ENCODE results near the gene ABITRAM.
"Not testable (repeated sequence)": the region's sequence is repeated elsewhere in the genome, so short reads cannot be mapped to it uniquely, and the experiment has no call there.

ABITRAM gene, protein sequence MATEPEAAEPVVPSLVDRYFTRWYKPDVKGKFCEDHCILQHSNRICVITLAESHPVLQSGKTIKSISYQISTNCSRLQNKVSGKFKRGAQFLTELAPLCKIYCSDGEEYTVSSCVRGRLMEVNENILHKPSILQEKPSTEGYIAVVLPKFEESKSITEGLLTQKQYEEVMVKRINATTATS

DNA sequence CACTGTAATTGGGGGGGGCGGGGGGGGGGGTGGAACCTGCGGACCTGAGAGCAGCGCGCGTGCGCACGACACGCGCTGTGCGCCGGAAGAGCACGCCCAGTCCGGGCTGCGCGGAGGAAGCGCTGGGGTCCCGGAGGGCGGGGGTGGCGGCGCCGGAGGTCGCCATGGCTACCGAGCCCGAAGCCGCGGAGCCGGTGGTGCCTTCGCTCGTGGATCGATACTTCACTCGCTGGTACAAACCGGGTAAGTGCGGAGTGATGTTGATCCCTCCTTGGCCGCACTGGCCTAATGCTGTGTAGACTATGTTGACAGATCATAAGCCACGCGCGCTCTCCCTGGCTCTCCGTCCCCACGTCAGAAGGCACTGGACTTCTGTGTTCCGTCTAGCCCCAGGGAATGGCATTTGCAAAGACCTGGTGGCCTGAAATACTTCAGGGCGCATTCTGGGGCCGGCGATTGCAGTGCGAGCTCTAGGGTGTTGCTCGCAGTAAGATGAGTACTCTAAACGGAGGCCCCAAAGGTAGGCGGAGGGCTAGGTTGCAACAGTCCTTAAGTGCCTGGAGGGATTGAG is at the start of gene ABITRAM:
Gene ABITRAM (plus strand): TSS at position 78 of the 571 bp plus-strand sequence. CDS start 87 bp downstream, at position 165.
- no peak for DNase-seq

GRCh38 chr9:108884701-108885100 is 49.5 kb upstream of the ABITRAM start:
- no peak for DNase-seq

GRCh38 chr9:108885643-108886348 is 48.4 kb upstream of the ABITRAM start:
- no peak for DNase-seq

- not testable (repeated sequence) for DNase-seq
These were observed 47.5 kb upstream of the ABITRAM start for GRCh38 chr9:108886594-108887271.

GRCh38 chr9:108889649-108890067 is 44.5 kb upstream of the ABITRAM start:
- DNase-seq: no peak

- no peak for DNase-seq
These were observed 39.8 kb upstream of the ABITRAM start for GRCh38 chr9:108894225-108894997.

DNA sequence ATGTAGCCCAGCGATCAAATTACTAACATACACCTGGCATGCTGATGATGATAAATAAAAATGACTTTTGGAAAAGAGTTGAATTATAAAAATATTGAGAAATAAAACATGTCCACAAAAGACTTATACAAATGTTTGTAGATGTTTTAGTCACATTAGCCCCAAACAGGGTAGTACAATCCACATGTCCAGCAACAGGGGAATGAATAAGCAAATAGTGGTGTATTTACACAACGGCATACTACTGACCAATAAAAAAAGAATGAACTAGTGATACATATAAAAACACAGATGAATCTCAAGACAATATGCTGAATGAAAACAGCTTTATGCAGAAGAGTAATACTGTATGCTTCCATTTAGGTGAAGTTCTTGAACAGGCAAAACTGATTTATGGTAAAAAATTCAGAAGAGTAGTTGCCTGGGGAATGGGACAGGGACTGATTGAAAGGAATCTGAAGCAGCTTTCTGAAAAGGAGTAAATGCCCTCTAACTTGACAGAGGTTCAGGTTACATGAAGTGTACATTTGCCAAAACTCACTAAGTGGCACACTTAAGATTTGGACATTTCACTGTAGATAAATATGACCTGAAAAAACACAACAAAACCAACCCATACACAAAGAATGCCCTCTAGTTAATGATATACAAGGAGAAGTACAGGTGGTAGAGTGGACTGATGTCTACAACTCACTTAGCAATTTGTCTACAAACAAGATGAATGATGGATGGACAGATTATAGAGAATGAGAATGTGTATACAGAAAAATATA is 36.7 kb upstream of the ABITRAM start:
- no peak for DNase-seq

GRCh38 chr9:108899023-108899695 is 35.0 kb upstream of the ABITRAM start:
- DNase-seq: not testable (repeated sequence)

- DNase-seq: no peak
These were observed 34.0 kb upstream of the ABITRAM start for GRCh38 chr9:108900176-108900575.

DNA sequence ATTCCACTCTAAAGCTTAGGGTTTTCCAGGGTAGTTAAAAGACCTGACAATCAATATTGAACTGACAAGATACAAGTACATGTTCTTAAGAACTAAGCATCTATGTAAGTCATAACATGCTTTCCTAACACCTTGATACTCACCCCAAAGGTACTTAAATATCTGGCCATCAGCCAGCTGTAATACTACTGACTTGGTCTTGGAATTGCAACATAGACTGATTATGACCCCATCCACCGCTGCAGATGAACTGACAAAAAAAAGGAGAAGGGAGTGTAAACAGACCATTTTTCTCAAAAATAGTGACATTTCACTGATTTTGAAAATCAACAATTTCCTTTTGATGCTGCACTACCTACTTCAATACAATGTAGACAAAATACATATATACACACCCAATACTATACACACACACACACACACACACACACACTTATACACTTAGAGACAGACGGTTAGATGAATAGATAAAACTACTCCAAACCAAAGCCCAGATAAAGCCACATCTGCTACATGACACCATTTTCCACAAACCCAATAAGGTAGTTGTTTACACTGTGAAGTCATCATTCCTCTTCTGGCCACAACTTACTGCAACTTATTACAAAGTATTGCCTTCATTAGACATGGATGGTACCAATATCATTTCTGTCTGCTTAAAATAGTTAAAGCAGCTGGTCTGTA is 30.6 kb upstream of the ABITRAM start:
- no peak for DNase-seq

GRCh38 chr9:108904161-108904560 is 30.0 kb upstream of the ABITRAM start:
- no peak for DNase-seq

DNA sequence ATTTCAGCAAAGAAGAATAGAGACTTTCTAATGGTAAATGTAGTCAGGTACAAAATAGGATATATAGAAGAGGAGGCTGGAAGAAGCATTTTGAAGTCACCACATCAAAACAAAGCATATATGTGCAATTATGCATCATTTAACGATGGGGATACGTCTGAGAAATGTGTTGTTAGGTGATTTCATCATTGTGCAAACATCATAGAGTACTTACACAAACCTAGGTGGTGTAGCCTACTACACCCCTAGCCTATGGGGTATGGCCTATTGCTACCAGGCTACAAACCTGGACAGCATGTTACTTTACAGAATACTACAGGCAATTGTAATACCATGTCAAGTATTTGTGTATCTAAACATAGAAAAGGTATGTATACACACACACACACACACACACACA is 28.7 kb upstream of the ABITRAM start:
- no peak for DNase-seq

DNA sequence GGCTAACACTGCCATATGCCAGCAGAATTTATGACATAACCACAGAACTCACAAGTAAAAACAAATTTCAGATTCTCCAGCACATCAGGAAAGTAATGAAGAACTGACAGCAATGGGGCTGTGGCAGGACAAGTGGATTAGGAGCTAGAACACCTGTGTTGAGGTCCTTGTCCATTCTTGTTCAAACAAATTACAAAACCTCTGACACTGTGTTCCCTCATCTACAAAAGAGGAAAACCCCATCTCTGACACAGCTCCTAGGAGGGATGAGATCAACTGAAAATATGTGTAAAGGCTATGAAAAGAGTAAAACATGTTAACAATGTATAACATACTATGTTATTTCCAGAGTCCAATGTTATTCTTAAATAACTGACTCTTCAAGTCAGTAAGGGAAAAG is 23.8 kb upstream of the ABITRAM start:
- DNase-seq: no peak

DNA sequence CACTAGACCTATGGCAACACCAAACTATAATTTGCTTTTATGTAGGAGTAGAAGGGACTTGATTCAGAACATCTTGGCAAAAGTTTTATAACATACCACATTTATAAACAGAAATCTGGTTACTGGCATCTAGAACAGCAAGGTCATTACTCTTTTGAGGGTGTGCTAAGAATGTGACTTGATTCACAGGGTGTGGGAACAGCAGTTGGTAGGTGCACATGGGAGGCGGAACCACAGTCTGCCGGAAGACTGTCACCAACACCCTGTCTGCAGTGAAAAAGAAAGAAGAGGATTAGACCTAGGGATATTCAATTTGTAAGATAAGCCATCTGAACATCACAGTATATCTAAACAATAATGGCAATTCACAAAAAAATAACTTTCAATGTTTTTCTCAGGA is 23.3 kb upstream of the ABITRAM start:
- DNase-seq: no peak

DNA sequence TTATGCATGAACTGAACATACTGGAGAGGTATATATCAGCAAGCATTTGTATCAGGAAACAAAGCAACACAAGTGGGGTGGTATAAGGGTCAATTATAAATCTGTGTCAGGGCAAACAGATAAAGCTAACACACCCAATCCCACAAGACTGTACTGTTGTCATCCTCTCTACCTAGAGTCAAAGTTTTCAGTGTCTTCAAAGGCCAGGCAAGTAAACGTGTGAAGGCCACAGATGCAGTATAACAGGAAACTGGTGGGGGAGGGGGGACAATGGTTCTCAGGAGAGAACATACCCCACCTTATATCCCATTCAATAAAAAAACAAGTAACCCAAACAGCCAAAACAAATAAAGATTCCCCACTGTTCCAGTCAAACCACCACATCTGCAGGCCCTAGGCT is 22.4 kb upstream of the ABITRAM start:
- DNase-seq: no peak

GRCh38 chr9:108913391-108913790 is 20.8 kb upstream of the ABITRAM start:
- DNase-seq: no peak

GRCh38 chr9:108919517-108919916 is 14.7 kb upstream of the ABITRAM start:
- DNase-seq: no peak

DNA sequence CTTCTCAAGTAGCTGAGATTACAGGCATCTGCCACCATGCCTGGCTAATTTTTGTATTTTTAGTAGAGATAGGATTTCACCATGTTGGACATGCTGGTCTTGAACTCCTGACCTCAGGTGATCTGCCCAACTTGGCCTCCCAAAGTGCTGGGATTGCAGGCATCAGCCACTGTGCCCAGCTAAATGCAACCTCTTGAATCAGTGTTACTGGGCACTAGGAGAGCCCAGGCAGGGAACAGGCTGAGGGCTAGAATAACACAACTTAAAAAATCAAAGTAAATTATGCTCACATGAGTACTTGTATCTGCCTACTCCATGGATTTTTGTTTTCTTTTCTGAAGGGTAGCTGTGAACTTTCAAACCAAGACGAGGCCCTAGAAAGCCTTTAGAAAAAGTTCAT is 13.8 kb upstream of the ABITRAM start:
- not testable (repeated sequence) for DNase-seq

DNA sequence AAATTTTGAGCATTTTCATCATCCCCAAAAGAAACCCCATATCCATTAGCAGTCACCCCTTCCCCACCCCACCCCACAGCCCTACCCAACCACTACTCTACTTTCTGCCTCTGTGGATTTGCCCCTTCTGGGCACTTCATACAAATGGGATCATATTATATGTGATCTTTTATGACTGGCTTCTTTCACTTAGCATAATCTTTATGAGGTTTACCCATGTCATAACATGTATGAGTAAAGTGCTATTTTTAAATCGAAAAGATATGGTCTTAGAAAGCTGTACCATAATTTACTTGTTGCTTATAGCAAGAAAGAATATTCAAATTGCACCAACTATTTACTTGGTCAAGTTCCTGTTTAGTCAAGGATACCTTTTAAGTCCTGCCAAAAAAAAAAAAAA is 13.0 kb upstream of the ABITRAM start:
- DNase-seq: no peak

DNA sequence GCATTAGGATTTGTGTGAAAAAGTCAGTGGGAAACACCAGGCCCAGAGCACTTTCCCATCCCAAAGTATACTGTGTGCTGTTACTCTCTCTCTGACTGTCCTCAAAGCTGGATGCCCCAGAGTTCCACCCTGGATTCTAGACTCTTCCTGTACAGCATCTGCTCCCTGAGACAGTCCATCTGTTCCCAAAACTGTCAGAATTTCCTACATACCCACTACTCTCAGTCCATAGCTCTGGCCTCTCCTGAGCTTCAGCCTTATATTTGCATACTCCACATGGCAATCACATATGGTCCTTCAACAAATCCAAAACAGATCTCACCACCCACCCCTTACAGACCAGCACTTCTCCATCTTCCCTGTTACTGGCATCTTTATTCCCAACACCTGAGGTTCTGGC is 9.7 kb upstream of the ABITRAM start:
- peak; percentile 89 for DNase-seq

- no peak for DNase-seq
These were observed 5.8 kb upstream of the ABITRAM start for GRCh38 chr9:108928386-108928785.
